Stomach (tissue), 19 donors: ENCODE measurements around the gene KLHDC7B. TPM values are rescaled to one million over a fixed set of nuclear protein-coding genes. Genes with fewer than 3 reads are reported as not detected.

Experiments
- DNase-seq, 2 donors: peaks; one replicate each; pipeline versions ENCODE4 v3.0.0 to v3.0.0-alpha.2; 2013 to 2019
- H3K27ac ChIP-seq, 5 donors: fragments of 200-600 bp in 4 of 5; sonication (generic) in 4 of 5; one replicate each; pipeline ENCODE4 v1.5.1; 2013 to 2019; ENCODE audit warnings: mild to moderate bottlenecking in 1 of 5, moderate library complexity in 1 of 5
- H3K27me3 ChIP-seq, 3 donors: fragments of 200-600 bp; sonication (generic); one replicate each; pipeline ENCODE4 v1.5.1; 2017 to 2019; ENCODE audit warnings: mixed run types in 1 of 3
- H3K36me3 ChIP-seq, 4 donors: fragments of 200-600 bp; sonication (generic); 1 replicate in 3 of 4; 2 replicates in 1 of 4; pipeline ENCODE4 v1.5.1; 2016 to 2019
- H3K4me1 ChIP-seq, 4 donors: fragments of 200-600 bp; sonication (generic); one replicate each; pipeline ENCODE4 v1.5.1; 2016 to 2019
- H3K4me3 ChIP-seq, 4 donors: fragments of 200-600 bp; sonication (generic) in 3 of 4; one replicate each; pipeline ENCODE4 v1.5.1; 2016 to 2019; ENCODE audit warnings: mild to moderate bottlenecking in 1 of 4
- H3K9me3 ChIP-seq, 4 donors: fragments of 200-600 bp; sonication (generic); one replicate each; pipeline ENCODE4 v1.5.1; 2016 to 2019
- CTCF ChIP-seq, 7 experiments: fragments of 450-650 bp in 4 of 7; fragments of 200-600 bp in 3 of 7; sonication (generic) in 3 of 7; IDR thresholded peaks; one replicate each; pipeline ENCODE4 v1.5.1; 2016 to 2019; ENCODE audit warnings: antibody characterized with exemption in 7 of 7, control low read depth in 2 of 7, mild to moderate bottlenecking in 1 of 7
- EP300 ChIP-seq: sonication (generic); formaldehyde crosslinking; IDR thresholded peaks from one replicate; pipeline ENCODE4 v1.6.1; 2017; ENCODE audit warnings: antibody characterized with exemption
- POLR2A ChIP-seq, 4 donors: fragments of 450-650 bp; IDR thresholded peaks; one replicate each; pipeline ENCODE4 v1.6.1; 2016; ENCODE audit warnings: antibody characterized with exemption in 4 of 4, control low read depth in 2 of 4, mild to moderate bottlenecking in 1 of 4, moderate library complexity in 1 of 4
- POLR2AphosphoS5 ChIP-seq, 3 donors: sonication (generic); formaldehyde crosslinking; IDR thresholded peaks; one replicate each; pipeline ENCODE4 v1.6.1; 2016; ENCODE audit warnings: antibody characterized with exemption in 3 of 3
- WGBS, 5 donors: extraction: QIAGEN DNeasy Blood & Tissue Kit in 3 of 5; methylation state at CpG; one replicate each; pipeline versions ENCODE4 v1.1.5 to v1.1.7; 2013 to 2018; 5-methylcytosine and 5-hydroxymethylcytosine counted together
- intact Hi-C: fragments of 100-400 bp; cut with DNase I; formaldehyde crosslinking; loops from one replicate; pipeline ENCODE4 v1.15.1; 2023; ENCODE audit warnings: low total_unique reads
- long read RNA-seq, 10 donors: transcript quantifications; one replicate each; lab custom pipeline, GENCODE V29; 2026
- polyA plus RNA-seq, 3 donors: library from polyadenylated mRNA; stranded (reverse); fragments of 200-250 nt; gene quantifications; one replicate each; pipeline ENCODE4 v1.2.3, GENCODE V29; 2013
- total RNA-seq, 5 donors: library from RNA; depleted of rRNA; stranded (reverse); fragments of >200 nt; gene quantifications; one replicate each; pipeline versions ENCODE4 v1.1.0 to v1.2.3, GENCODE V29; 2014 to 2016
- donor health status: healthy with polysubstance abuse.
- donor health status: Bipolar disorder and iron deficiency.
- donor health status: healthy.

The KLHDC7B gene
- not detected for total RNA-seq
- under 1 TPM in 2 of 3 donors, not detected in 1; 0.25 to 0.46 TPM for polyA plus RNA-seq
- long read RNA-seq, donor 1 = 0 reads
- long read RNA-seq, donor 2, partial matches to known transcripts = 0 of 1 reads
- long read RNA-seq, donor 2, other reads (novel, unspliced or antisense) = 0 of 1 reads
- long read RNA-seq, donor 3 = 0 reads
- long read RNA-seq, donor 4 = 0 reads
- long read RNA-seq, donor 5, partial matches to known transcripts = 0 of 2 reads
- long read RNA-seq, donor 5, other reads (novel, unspliced or antisense) = 0 of 2 reads
- long read RNA-seq, donor 6, partial matches to known transcripts = 0 of 1 reads
- long read RNA-seq, donor 6, other reads (novel, unspliced or antisense) = 0 of 1 reads
- long read RNA-seq, donor 7 = 0 reads
- long read RNA-seq, donor 8 = 0 reads
- long read RNA-seq, donor 9 = 0 reads
- long read RNA-seq, donor 10 = 0 reads

GRCh38 chr22:50545522-50546325 is at the start of gene KLHDC7B:
Gene KLHDC7B, plus strand, starts transcription at chr22:50545899. Its CDS starts 345 bp downstream, at chr22:50546244.
- Histone ChIP-seq H3K4me1 (peaks cover 17 to 56% (median 37%) of the 10 kb centered on the region in 4 donors), H3K27ac (peak within 1 kb of the TSS; percentile 18 to 98 (median 61)), H3K27me3 (peaks cover 11 to 72% (median 26%) of the 10 kb centered on the region in 3 donors), H3K4me3 (no peak within 1 kb of the TSS), H3K36me3 (no peaks in the 10 kb centered on the region), H3K9me3 (no peaks in the 10 kb centered on the region)
- intact Hi-C loops = no loop called here
- DNase-seq = peak in 1 of 2 donors; percentile 9
- 47 to 72% (median 63%) methylated on average over 5 to 10 of the region's 10 CpGs for WGBS, 5 donors
- no peak for TF ChIP-seq POLR2A (IDR thresholded peaks at IDR 0.05)
- TF ChIP-seq EP300 = no peak
- TF ChIP-seq POLR2AphosphoS5 (IDR thresholded peaks at IDR 0.05) = no peak
- TF ChIP-seq CTCF (IDR thresholded peaks at IDR 0.05) = no peak

GRCh38 chr22:50497093-50497492 is 48.6 kb upstream of the KLHDC7B start:
- TF ChIP-seq CTCF (IDR thresholded peaks at IDR 0.05) (no peak), EP300 (no peak), POLR2A (IDR thresholded peaks at IDR 0.05) (no peak), POLR2AphosphoS5 (IDR thresholded peaks at IDR 0.05) (no peak)
- peaks cover 0 to 1% (median 1%) of the 10 kb centered on the region in 4 donors for H3K36me3 ChIP-seq
- H3K27ac ChIP-seq = no peak overlapping the region
- intact Hi-C loops = no loop called here
- H3K27me3 ChIP-seq = peaks cover 0 to 3% (median 0%) of the 10 kb centered on the region in 3 donors
- no peak overlapping the region for H3K4me3 ChIP-seq
- peaks cover 0 to 10% (median 7%) of the 10 kb centered on the region in 4 donors for H3K4me1 ChIP-seq
- DNase-seq = peak in 1 of 2 donors; percentile 1
- H3K9me3 ChIP-seq = no peaks in the 10 kb centered on the region
- WGBS, 5 donors = 72 to 90% (median 81%) methylated on average over 6 of the region's 6 CpGs

GRCh38 chr22:50498322-50498890 is 47.3 kb upstream of the KLHDC7B start:
- peaks cover 0 to 3% (median 0%) of the 10 kb centered on the region in 3 donors for H3K27me3 ChIP-seq
- H3K9me3 ChIP-seq = no peaks in the 10 kb centered on the region
- DNase-seq = peak; percentile 83 to 88
- TF ChIP-seq EP300 (no peak), CTCF (IDR thresholded peaks at IDR 0.05) (peak in 5 of 7 experiments; percentile 29 to 68 (median 64)), POLR2AphosphoS5 (IDR thresholded peaks at IDR 0.05) (peak in 1 of 3 donors; percentile 16), POLR2A (IDR thresholded peaks at IDR 0.05) (no peak)
- no peak overlapping the region for H3K27ac ChIP-seq
- H3K36me3 ChIP-seq = peaks cover 7 to 14% (median 14%) of the 10 kb centered on the region in 4 donors
- no peak overlapping the region for H3K4me3 ChIP-seq
- H3K4me1 ChIP-seq = peaks cover 0 to 10% (median 7%) of the 10 kb centered on the region in 4 donors
- WGBS, 5 donors = 6 to 22% (median 11%) methylated on average over 13 of the region's 13 CpGs
- intact Hi-C loops = no loop called here

GRCh38 chr22:50500452-50500851 is 45.2 kb upstream of the KLHDC7B start:
- 82 to 92% (median 87%) methylated on average over 12 of the region's 12 CpGs for WGBS, 5 donors
- peaks cover 0 to 17% (median 11%) of the 10 kb centered on the region in 4 donors for H3K4me1 ChIP-seq
- peaks cover 22 to 32% (median 32%) of the 10 kb centered on the region in 4 donors for H3K36me3 ChIP-seq
- DNase-seq = peak in 1 of 2 donors; percentile 2
- intact Hi-C loops = loop anchor here (10.0 kb wide), 1 partner anchor 246 kb away; the partner anchor contains the start of gene HDAC10
- H3K4me3 ChIP-seq = no peak overlapping the region
- no peaks in the 10 kb centered on the region for H3K9me3 ChIP-seq
- peaks cover 0 to 3% (median 0%) of the 10 kb centered on the region in 3 donors for H3K27me3 ChIP-seq
- TF ChIP-seq POLR2AphosphoS5 (IDR thresholded peaks at IDR 0.05) = no peak
- TF ChIP-seq POLR2A (IDR thresholded peaks at IDR 0.05) = no peak
- TF ChIP-seq EP300 = no peak
- TF ChIP-seq CTCF (IDR thresholded peaks at IDR 0.05) = no peak
- no peak overlapping the region for H3K27ac ChIP-seq
